Pancreas (tissue), 10 donors: Measurements from ENCODE around the gene NFILZ. TPM values are rescaled to one million over a fixed set of nuclear protein-coding genes. Genes with fewer than 3 reads are reported as not detected.

ENCODE experiments used
- ATAC-seq, 4 donors: fragments of 200-7000 bp; cut with Tn5 transposase; one replicate each; pipeline versions ENCODE4 v1.8.0 to v1.9.1; 2020; ENCODE audit warnings: mild to moderate bottlenecking in 4 of 4, moderate library complexity in 4 of 4
- DNase-seq, 6 donors: peaks; one replicate each; pipeline ENCODE4 v3.0.0-alpha.2; 2020
- FAIRE-seq: peaks from 2 replicates; lab custom pipeline; 2012; peaks lifted over from hg19 to GRCh38; lab: Jason Lieb, UNC
- H3K27ac ChIP-seq, 4 donors: fragments of 200-600 bp; sonication (generic); 1 replicate in 3 of 4; 2 replicates in 1 of 4; pipeline versions ENCODE4 v1.5.0 to v1.8.0; 2020
- H3K27me3 ChIP-seq, 4 donors: fragments of 200-600 bp; one replicate each; pipeline ENCODE4 v1.8.0; 2021
- H3K36me3 ChIP-seq, 3 donors: fragments of 200-600 bp; sonication (generic) in 1 of 3; one replicate each; pipeline versions ENCODE4 v1.5.0 to v1.8.0; 2020 to 2021
- H3K4me1 ChIP-seq, 3 donors: fragments of 200-600 bp; one replicate each; pipeline ENCODE4 v1.8.0; 2021
- H3K4me3 ChIP-seq, 4 donors: fragments of 200-600 bp; sonication (generic) in 2 of 4; one replicate each; pipeline versions ENCODE4 v1.5.0 to v1.8.0; 2020 to 2021
- H3K9me3 ChIP-seq, 4 donors: fragments of 200-600 bp; one replicate each; pipeline ENCODE4 v1.8.0; 2021
- WGBS, 2 donors: extraction: QIAGEN DNeasy Blood & Tissue Kit; methylation state at CpG; one replicate each; pipeline ENCODE4 v1.1.7; 2013; 5-methylcytosine and 5-hydroxymethylcytosine counted together
- intact Hi-C, 3 donors: fragments of 100-400 bp; cut with DNase I; formaldehyde crosslinking; loops; one replicate each; pipeline versions ENCODE4 v1.11.1 to v1.14.2; 2022
- polyA plus RNA-seq, 2 donors: library from polyadenylated mRNA; stranded (reverse); fragments of 200-250 nt; gene quantifications; one replicate each; pipeline ENCODE4 v1.2.3, GENCODE V29; 2013
- total RNA-seq, 6 donors: library from RNA; stranded (reverse); fragmentation: NEBNext Ultra II Directional in 4 of 6; extraction: Animal tissue kit (Norgen Biotek cat#: 25700) in 4 of 6; gene quantifications; one replicate each; pipeline versions ENCODE4 v1.2.1 to v1.2.4, GENCODE V29; 2021 to 2023
- TF ChIP-seq, protein P1 (sequence below), 4 donors: fragments of 200-600 bp; sonication (generic) in 3 of 4; IDR thresholded peaks; one replicate each; pipeline versions ENCODE4 v1.5.0 to v1.8.0; 2021; ENCODE audit warnings: antibody characterized with exemption in 4 of 4
- donor health status: healthy with polysubstance abuse.
- donor health status: DM: no; HTN: no; CAD: no; lungs with moderate emphysema.
- donor health status: DM: no; HTN: no; CAD: no.
- donor health status: control.
- donor health status: control.
- donor health status: Bipolar disorder and iron deficiency.
- donor health status: DM: yes; HTN: yes; CAD: no.
- donor health status: DM: no; HTN: no; CAD: no.
- donor health status: DM: no; HTN: no; CAD: no.
- donor health status: DM: yes; HTN: yes; CAD: no.

NFILZ gene
- total and polyA plus RNA-seq, 8 donors: not detected

DNA sequence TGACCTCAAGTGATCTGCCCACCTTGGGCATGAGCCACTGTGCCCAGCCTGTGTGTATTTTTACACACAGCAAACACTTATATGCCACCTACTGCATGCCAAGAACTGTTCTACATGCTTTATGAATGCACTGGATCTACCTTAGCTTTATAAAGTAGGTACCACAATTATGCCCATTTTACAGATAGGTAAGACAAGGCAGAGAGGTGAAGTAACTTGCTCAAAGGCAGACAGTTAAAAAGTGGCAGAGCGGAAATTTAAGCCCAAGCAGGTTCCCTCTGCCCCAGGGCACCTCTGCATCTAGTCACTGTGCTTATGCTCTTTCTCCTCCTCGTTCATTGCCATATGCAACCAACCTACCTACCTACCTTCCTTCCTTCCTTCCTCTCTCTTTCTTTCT is 30.4 kb upstream of the NFILZ start:
- TF ChIP-seq, protein P1, sequence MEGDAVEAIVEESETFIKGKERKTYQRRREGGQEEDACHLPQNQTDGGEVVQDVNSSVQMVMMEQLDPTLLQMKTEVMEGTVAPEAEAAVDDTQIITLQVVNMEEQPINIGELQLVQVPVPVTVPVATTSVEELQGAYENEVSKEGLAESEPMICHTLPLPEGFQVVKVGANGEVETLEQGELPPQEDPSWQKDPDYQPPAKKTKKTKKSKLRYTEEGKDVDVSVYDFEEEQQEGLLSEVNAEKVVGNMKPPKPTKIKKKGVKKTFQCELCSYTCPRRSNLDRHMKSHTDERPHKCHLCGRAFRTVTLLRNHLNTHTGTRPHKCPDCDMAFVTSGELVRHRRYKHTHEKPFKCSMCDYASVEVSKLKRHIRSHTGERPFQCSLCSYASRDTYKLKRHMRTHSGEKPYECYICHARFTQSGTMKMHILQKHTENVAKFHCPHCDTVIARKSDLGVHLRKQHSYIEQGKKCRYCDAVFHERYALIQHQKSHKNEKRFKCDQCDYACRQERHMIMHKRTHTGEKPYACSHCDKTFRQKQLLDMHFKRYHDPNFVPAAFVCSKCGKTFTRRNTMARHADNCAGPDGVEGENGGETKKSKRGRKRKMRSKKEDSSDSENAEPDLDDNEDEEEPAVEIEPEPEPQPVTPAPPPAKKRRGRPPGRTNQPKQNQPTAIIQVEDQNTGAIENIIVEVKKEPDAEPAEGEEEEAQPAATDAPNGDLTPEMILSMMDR (IDR thresholded peaks at IDR 0.05): no peak
- Histone ChIP-seq H3K27ac (no peak overlapping the region), H3K36me3 (no peaks in the 10 kb centered on the region), H3K4me3 (no peak overlapping the region), H3K4me1 (no peaks in the 10 kb centered on the region), H3K27me3 (no peaks in the 10 kb centered on the region), H3K9me3 (no peaks in the 10 kb centered on the region)
- WGBS, 2 donors: 85 to 89% methylated on average over 2 of the region's 2 CpGs
- FAIRE-seq: no peak
- ATAC-seq: no peak
- no peak for DNase-seq
- intact Hi-C loops: no loop called here

DNA sequence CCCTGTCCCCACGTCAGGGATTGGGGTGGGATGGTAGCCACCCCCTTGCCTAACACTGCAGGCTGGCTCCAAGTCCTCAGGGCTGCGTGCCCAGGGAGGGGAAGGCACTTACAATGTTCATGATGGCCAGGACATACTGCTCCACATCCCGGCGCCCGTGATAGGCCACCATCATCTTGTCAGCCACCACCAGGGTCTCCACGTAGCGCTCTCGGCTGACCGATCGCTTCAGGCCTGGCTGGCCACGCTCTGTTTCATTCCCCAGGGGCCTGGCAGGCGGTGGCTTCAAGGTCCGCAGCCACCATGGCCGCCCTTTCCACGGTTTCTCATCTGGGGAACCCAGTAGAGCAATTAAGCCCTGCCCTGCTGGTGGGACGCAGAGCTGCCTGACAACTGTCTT is 29.6 kb upstream of the NFILZ start:
- intact Hi-C loops: no loop called here
- DNase-seq: no peak
- Histone ChIP-seq H3K9me3 (no peaks in the 10 kb centered on the region), H3K27ac (no peak overlapping the region), H3K4me3 (no peak overlapping the region), H3K27me3 (no peaks in the 10 kb centered on the region), H3K4me1 (no peaks in the 10 kb centered on the region), H3K36me3 (no peaks in the 10 kb centered on the region)
- TF ChIP-seq, protein P1 (IDR thresholded peaks at IDR 0.05): no peak
- no peak for ATAC-seq
- 82 to 90% methylated on average over 16 of the region's 16 CpGs for WGBS, 2 donors
- no peak for FAIRE-seq

DNA sequence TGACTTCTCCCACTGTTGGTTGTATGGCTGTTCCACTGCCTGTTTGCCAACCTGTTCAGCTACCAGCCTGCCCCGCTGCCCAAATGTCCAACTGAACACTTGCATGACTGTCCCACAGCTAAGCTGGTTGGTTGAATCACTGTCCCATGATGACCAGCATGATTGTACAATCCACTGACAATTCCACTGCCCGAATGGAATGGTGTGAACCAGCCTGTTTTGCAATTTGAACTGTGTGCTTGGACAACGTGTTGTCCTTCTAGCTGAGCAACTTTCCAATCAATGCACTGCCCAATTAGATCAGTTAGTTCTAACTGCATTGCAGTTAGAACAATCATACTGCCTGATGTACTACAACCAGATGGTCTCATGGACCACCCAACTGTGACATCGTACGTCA is 28.6 kb upstream of the NFILZ start:
- Histone ChIP-seq H3K27me3 (no peaks in the 10 kb centered on the region), H3K36me3 (no peaks in the 10 kb centered on the region), H3K4me1 (no peaks in the 10 kb centered on the region), H3K27ac (no peak overlapping the region), H3K9me3 (no peaks in the 10 kb centered on the region), H3K4me3 (no peak overlapping the region)
- ATAC-seq (no peak), FAIRE-seq (no peak), DNase-seq (no peak)
- TF ChIP-seq, protein P1 (IDR thresholded peaks at IDR 0.05): no peak
- intact Hi-C loops: no loop called here
- WGBS, 2 donors: 68 to 79% methylated on average over 5 of the region's 5 CpGs

DNA sequence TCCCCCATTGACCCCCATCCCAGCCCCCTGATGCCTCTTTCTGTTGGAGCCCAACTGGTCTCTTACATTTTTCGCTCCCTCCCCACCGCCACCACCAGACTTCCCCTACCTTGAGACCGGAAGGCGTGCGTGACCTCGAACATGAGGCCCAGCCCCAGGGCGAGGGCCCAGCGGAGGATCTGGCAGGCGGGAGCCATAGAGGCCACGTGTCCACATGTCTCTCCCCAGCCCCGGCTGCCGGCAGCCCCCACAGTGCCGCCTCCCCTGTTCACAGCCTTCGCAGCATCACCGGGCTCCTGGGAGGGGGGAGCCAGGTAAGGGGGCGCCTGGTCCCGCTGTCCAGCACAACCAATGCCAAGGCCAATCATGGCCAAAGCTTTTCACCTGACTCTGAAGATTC is 24.9 kb upstream of the NFILZ start:
- DNase-seq (no peak), FAIRE-seq (no peak), ATAC-seq (no peak)
- Histone ChIP-seq H3K9me3 (no peaks in the 10 kb centered on the region), H3K4me1 (no peaks in the 10 kb centered on the region), H3K27ac (no peak overlapping the region), H3K36me3 (no peaks in the 10 kb centered on the region), H3K4me3 (no peak overlapping the region), H3K27me3 (no peaks in the 10 kb centered on the region)
- 88 to 94% methylated on average over 17 of the region's 17 CpGs for WGBS, 2 donors
- intact Hi-C loops: no loop called here
- TF ChIP-seq, protein P1 (IDR thresholded peaks at IDR 0.05): no peak

DNA sequence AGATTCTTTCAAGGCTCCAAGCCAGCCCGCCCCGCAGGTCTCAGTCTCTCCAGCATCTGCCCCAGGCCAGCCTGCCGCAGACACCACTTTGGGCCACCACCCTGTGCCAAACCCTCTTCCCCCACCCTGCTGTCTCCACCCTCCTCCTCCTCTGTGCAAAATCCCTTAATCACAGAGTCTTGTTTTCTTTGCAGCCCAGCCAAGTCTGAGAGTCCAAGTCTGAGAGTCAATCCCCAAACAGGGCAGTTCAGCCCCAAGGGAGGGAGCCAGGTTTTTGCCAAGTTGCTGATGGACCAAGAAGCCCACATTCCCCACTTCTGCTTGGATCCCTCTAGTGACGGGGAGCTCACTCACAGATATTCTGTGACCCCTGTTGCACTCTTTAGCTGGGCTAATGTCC is 23.0 kb upstream of the NFILZ start:
- no peaks in the 10 kb centered on the region for H3K9me3 ChIP-seq
- ATAC-seq (no peak), FAIRE-seq (no peak), DNase-seq (no peak)
- H3K4me3 ChIP-seq: no peak overlapping the region
- no peak overlapping the region for H3K27ac ChIP-seq
- H3K36me3 ChIP-seq: no peaks in the 10 kb centered on the region
- intact Hi-C loops: no loop called here
- no peaks in the 10 kb centered on the region for H3K27me3 ChIP-seq
- H3K4me1 ChIP-seq: no peaks in the 10 kb centered on the region
- 79 to 88% methylated on average over 2 to 4 of the region's 4 CpGs for WGBS, 2 donors
- TF ChIP-seq, protein P1 (IDR thresholded peaks at IDR 0.05): no peak
